Ureter (tissue), 1 donor: ENCODE data around the gene DNASE1L2. TPM values are rescaled to one million over a fixed set of nuclear protein-coding genes. Genes with fewer than 3 reads are reported as not detected.

Source experiments
- DNase-seq: peaks from one replicate; pipeline ENCODE4 v3.0.0-alpha.2; 2020; ENCODE audit warnings: low spot score
- total RNA-seq: library from RNA; stranded (reverse); gene quantifications from one replicate; pipeline ENCODE4 v1.2.4, GENCODE V29; 2023
- donor health status: DM: yes; HTN: yes; CAD: no.

Gene DNASE1L2
- total RNA-seq, 1 donor from 2014 or later = 1.5 TPM

- DNase-seq = no peak
These were observed 31.7 kb upstream of the DNASE1L2 start for GRCh38 chr16:2204416-2205103.

GRCh38 chr16:2205104-2205966 lies 30.9 kb upstream of the DNASE1L2 start, which contains the start of gene MLST8:
TSS of gene MLST8 (plus strand) at chr16:2205454. CDS start at chr16:2206086, 632 bp downstream.
- peak; percentile 86 for DNase-seq

DNA sequence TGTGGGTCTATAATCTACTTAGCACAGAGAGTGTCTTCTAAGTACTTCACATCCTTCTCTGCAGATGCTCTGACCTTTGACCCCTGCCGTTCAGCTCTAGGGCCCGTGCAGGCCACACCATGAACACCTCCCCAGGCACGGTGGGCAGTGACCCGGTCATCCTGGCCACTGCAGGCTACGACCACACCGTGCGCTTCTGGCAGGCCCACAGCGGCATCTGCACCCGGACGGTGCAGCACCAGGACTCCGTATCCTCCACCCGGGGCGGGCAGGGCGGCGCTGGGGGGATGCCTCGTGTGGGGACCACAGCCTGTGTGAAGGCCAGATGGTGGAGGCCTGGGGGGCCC lies 30.3 kb upstream of the DNASE1L2 start:
- no peak for DNase-seq

GRCh38 chr16:2206420-2206779 lies 29.8 kb upstream of the DNASE1L2 start:
- no peak for DNase-seq

- DNase-seq = no peak
These were observed 29.3 kb upstream of the DNASE1L2 start for GRCh38 chr16:2206780-2207433.

DNA sequence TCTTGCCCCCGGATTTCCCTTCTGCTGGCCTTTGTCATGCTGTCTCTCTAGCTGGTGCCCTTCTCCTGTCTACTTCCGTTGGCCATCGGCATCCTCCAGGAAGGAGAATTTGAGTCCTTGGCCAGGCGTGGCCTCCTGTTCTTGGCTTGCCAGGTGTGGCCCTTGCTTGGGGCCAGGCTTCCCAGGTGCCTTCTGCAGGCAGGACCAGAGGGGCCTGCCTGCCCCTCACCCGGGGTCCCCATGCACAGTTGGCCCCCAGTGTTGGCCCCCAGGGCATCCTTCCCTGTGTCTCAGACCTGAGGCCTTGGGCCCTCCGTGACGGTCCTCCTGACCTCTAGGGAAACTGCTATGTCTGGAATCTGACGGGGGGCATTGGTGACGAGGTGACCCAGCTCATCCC lies 28.4 kb upstream of the DNASE1L2 start:
- no peak for DNase-seq

GRCh38 chr16:2208308-2208707 lies 27.9 kb upstream of the DNASE1L2 start:
- no peak for DNase-seq

DNA sequence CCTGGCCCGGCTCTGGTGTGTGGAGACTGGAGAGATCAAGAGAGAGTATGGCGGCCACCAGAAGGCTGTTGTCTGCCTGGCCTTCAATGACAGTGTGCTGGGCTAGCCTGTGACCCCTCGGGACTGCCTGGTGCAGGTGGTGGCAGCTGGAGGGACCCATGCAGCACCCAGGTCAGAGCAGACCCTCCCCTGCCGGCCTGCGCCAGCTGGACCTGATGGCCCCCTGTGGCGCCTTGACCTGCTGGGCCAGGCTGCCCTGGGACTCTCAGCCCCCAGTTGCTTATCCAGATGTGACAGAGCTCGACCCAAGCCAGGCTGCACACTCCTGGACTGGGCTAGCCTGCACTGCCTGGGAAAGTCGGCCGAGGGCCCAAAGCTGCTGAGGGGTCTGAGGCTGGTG lies 27.5 kb upstream of the DNASE1L2 start:
- no peak for DNase-seq

GRCh38 chr16:2209258-2210008 lies 26.8 kb upstream of the DNASE1L2 start:
- no peak for DNase-seq

DNA sequence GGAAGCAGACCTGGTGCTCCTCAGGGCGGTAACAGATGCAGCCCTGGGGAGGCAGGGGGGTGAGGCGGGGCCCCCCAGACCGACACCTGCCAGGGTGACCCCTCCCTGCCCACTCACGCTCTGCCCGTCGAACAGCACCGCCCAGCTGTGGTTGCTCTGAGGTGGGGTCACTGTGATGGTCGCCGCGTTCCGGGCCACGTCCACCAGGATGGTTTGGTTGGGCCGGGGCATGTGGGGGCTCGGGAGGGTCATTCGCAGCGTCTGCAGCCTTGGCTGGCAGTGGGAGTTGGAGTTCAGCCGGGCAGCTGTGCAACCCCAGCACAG lies 26.3 kb upstream of the DNASE1L2 start:
- no peak for DNase-seq

DNA sequence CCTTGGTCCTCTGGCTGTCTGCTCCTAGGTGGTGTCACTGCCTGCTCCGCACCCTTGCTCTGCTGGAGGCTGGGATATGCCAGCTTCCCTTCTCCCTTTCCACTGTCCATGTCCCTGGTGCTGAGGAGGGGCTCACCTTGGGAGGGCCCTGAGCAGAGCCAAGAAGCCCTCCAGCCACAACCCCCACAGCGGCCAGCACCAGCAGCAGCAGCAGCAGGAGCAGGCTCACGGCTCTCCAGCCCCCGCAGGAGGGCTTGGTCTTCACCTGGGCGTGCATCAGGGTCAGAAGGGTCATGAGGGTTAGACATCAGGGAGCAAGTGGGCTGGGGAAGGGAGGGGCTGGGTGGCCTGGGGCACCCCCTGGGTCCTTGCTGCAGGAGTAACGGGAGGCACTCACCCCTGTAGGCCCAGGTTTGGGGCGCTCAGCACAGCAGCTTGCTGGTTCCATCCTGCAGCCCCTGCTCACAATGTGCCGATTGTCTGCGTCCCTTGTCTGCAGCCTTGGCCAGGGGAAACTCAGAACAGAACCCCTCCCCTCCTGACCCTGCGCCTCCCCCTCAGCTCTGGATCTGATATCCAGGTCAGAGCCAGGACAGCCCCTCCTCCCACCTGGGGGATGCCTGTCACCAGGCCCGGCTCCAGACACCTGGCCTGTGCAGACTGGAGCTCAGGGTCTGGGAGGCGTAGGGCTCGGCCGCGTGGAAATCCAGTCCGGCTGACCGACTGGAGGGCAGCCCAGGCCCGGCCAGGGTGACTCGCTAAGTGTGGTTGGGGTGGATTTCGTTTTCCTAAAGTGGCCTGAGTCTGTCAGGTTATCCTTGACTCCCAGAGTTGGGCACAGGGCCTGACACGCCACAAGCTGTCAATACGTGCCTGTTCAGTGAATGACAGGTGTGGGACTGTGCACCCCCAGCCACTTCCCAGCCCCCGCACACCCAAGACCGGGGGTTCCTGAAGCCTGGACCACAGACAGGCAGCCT lies 25.6 kb upstream of the DNASE1L2 start, which contains the start of gene BRICD5:
Gene BRICD5, minus strand, starts transcription at position 478 of the 980 bp plus-strand sequence. Its CDS starts 30 bp downstream, at position 448.
- DNase-seq = no peak

DNA sequence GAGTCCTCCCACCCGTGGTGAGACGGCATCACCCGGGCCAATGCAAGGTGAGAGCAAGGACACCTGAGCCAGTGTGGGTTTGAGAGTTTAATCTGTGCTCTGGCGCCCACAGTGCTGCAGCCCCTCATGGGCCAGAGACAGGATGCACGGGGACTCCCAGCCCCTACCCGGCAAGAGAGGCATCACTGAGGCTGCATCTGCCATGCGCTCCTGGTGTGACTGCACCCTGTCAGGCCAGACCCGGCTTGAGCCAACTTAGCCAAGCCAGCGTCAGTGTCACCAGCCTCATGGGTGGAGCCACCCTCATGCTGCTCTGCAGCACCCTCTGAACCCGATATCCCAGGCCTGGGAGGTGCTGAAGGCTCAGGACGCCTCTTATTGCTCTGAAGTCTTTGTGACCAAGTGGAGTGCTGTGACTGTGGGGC lies 24.3 kb upstream of the DNASE1L2 start:
- DNase-seq = no peak

DNA sequence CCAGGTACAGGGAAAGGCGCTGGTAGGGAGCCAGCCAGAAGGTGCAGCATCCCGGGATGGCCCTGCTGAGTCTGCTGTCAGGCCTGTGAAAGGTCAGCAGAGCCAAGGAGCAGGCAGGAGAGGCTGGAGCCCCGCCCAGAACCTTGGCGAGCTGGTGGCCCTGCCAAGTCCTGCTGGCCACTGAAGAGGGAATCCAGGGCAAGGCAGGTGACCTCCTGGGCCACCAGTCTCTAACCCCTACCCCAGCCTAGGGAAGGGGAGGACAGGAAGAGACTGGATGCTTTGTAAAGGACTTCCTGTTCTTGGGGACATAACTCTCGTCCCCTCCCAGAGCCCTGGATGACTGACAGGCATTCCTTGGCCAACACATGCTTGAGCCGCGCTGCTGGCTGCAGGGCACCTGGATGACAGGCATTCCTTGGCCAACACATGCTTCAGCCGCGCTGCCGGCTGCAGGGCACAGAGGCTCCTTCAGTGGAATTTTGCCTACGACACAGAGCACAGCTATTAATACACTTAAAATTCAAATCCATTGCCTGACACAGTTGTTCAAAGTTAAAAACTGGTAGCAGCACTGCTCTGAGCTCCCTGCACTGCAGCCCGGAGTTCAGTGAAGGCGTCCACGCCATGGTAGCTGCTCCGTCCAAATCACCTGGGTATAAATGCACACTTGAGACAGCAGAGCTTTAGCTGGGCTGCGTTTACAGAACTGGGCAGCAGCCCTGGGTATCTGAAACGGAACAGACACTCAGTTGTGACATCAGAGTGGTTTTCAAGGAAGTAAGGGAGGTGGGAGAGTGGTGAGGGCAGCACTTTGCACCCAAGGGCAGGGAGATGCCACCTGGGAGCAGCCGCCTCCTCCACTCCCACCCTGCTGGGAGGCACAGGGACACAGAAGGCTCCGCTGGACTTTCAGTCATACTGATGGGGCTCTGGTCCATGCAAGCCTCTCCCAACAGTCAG lies 23.6 kb upstream of the DNASE1L2 start:
- DNase-seq = no peak

DNA sequence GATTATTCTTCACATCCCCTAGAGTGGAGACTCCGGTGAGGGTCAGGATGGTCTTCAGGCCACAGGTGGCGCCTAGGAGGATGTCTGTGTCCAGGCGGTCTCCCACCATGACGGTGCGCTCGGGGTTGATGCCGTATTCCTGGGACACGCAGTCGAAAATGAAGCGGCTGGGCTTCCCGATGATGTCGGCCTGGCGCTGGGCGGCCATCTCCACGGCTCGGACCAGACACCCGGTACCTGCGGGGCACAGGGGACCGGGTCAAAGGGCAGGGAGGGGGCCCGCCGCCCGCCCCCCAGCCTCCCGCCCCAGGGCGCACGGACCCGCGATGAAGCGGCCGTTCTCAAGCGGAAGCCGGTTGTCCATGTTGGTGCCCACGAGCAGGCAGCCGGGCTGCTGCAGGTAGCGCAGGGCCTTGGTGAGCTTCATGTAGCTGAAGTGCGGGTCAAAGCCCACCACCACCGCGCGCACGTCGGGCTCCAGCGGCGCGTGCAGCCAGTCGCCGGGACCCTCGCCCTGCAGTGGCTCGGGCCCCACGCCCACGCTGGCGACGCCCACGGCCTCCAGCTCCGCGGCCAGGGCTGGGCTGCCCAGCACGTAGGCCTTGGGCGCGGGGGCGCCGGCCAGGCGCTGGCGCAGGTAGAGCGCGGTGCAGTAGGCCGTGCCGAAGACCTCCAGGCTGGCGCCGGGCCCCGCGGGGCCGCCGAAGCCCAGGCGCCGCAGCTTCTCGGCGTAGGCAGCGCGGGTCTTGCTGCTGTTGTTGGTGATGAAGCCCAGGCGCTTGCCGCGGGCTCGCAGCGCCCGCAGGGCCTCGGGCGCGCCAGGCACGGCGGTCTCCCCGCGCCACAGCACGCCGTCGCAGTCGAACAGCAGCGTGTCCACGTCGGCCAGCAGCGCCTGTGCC lies 22.2 kb upstream of the DNASE1L2 start:
- no peak for DNase-seq

DNA sequence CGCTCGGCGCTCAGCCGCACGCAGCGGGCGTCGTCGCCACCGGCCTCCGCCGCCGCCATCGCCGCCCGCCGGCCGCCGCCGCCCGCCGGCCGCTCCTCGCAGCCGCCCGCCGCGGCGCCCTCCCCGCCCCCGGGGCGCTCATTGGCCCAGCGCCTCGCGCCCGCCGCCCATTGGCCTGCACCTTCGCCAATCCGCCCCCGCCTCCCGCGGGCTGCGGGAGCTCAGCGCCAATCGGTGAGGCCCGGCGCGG lies 21.6 kb upstream of the DNASE1L2 start, which contains the start of gene PGP:
Gene PGP, minus strand, starts transcription at position 122 of the 250 bp plus-strand sequence. Its CDS starts 63 bp downstream, at position 59.
- DNase-seq = no peak

- no peak for DNase-seq
These were observed 19.9 kb upstream of the DNASE1L2 start for GRCh38 chr16:2216330-2216729.

- peak; percentile 99 for DNase-seq
These were observed 12.9 kb upstream of the DNASE1L2 start, which contains the start of gene E4F1 for GRCh38 chr16:2223221-2223941. TSS of gene E4F1 (plus strand) at chr16:2223591. CDS start at chr16:2223614, 23 bp downstream.
